Activated naive CD4-positive, alpha-beta T cell treated with anti-CD3 and anti-CD28 coated beads for 36 hours (primary cell): ENCODE results near the gene ADGRV1. TPM values are rescaled to one million over a fixed set of nuclear protein-coding genes. Genes with fewer than 3 reads are reported as not detected.

ENCODE experiments used
- CTCF ChIA-PET: fragments of 350-600 bp; sonication (Branson Sonifier 250); formaldehyde crosslinking; loops from one replicate; lab custom pipeline; 2021; ENCODE audit warnings: antibody characterized with exemption; lab: Charles Lee
- DNase-seq: peaks from one replicate; pipeline ENCODE4 v3.0.0-alpha.2; 2020
- H3K27ac Mint-ChIP-seq: one replicate; pipeline ENCODE4 v1.8.0; 2021; ENCODE audit warnings: mild to moderate bottlenecking, mixed read lengths
- H3K27me3 Mint-ChIP-seq: one replicate; pipeline ENCODE4 v1.8.0; 2021; ENCODE audit warnings: low read depth, mixed read lengths
- H3K36me3 Mint-ChIP-seq: one replicate; pipeline ENCODE4 v1.8.0; 2021; ENCODE audit warnings: low read depth, mixed read lengths
- H3K4me1 Mint-ChIP-seq: one replicate; pipeline ENCODE4 v1.8.0; 2021; ENCODE audit warnings: low read depth, mixed read lengths
- H3K4me3 Mint-ChIP-seq: one replicate; pipeline ENCODE4 v1.8.0; 2021; ENCODE audit warnings: mild to moderate bottlenecking, moderate library complexity, mixed read lengths
- H3K9me3 Mint-ChIP-seq: one replicate; pipeline ENCODE4 v1.8.0; 2021; ENCODE audit warnings: mixed read lengths
- intact Hi-C: fragments of 100-400 bp; cut with micrococcal nuclease; formaldehyde crosslinking; loops from one replicate; pipeline ENCODE4 v1.15.1; 2023
- total RNA-seq, 2 experiments: library from RNA; stranded (reverse); gene quantifications; one replicate each; pipeline ENCODE4 v1.2.3, GENCODE V29; 2021

ADGRV1 gene
- total RNA-seq, 2 experiments from 2014 or later, result not detected

DNA sequence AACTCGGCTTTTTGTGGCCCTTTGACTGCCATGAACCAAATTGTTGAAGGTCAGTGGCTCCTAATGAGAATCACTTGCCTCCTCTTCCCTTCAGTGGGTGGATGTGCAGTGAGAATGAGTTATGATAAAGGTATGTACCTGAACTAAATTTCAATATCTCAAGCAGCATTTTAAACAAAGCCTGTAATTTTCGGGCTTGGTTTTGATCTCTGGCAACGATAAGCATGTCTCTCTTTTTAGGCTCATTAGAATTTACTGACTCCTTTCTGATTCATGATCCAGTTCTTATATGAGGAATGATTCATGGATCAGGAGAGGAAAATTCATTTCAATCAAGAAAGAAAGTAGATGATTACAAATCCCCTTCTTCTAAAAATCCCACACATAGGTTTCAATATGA lies 519.0 kb downstream of the ADGRV1 start:
- Mint-ChIP-seq H3K4me1 (peaks cover 19% of the 10 kb centered on the region), H3K9me3 (no peaks in the 10 kb centered on the region), H3K27ac (no peak overlapping the region), H3K36me3 (no peaks in the 10 kb centered on the region), H3K4me3 (no peak overlapping the region), H3K27me3 (peaks cover 16% of the 10 kb centered on the region)
- CTCF ChIA-PET, result no interaction called here
- no peak for DNase-seq
- intact Hi-C loops, result loop anchor here (5.0 kb wide), 2 partner anchors 85 to 135 kb away; no protein-coding TSS in a partner anchor

DNA sequence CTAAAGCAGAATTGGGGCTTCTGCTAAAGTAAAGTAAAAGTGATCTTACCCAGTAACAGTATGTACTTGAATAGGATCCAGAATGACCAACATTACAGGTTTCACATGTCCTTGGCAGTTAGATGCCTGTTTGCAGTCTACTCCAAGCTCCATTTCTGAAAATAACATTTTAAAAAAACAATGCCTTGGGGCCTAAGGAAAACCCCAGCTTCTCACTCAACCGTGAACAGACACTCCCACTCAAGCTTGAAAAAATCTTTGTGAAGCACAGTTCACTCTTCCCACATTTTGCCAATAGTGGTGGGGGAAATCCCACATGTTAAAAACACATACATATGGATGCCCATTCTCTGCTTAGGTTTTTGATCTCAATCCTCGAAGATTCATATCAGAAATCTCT lies 520.4 kb downstream of the ADGRV1 start:
- intact Hi-C loops, result loop anchor here (1.0 to 5.0 kb wide), 3 partner anchors 20 to 137 kb away; no protein-coding TSS in a partner anchor
- H3K27me3 Mint-ChIP-seq, result peaks cover 17% of the 10 kb centered on the region
- peak; percentile 19 for DNase-seq
- CTCF ChIA-PET, result interaction anchor here (0.6 to 1.1 kb wide), 2 partner anchors 10 to 21 kb away, joined by 3 read pairs; no protein-coding TSS in a partner anchor
- no peak overlapping the region for H3K4me3 Mint-ChIP-seq
- H3K36me3 Mint-ChIP-seq, result no peaks in the 10 kb centered on the region
- peaks cover 19% of the 10 kb centered on the region for H3K4me1 Mint-ChIP-seq
- no peaks in the 10 kb centered on the region for H3K9me3 Mint-ChIP-seq
- no peak overlapping the region for H3K27ac Mint-ChIP-seq

DNA sequence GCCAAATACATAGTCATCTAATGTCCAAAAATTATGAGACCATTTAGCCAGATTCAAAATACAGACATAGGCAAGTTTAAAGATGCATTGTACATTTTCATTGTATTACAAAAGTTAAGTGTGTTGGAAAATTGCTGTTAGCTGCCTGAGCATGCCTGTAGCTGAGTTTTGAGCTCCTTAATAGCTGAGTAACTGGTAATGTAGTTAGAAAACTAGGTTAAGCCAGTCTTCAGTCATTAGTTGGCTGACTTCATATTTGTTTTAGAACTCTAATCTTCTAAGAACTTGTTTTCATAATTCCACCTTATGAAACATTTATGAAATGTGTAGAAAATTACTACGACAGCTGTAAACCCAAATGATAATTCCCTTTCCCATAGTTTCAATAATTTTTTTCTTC lies 531.2 kb downstream of the ADGRV1 start:
- no peak for DNase-seq
- H3K27me3 Mint-ChIP-seq, result peaks cover 3% of the 10 kb centered on the region
- H3K27ac Mint-ChIP-seq, result no peak overlapping the region
- CTCF ChIA-PET, result interaction anchor here (0.6 kb wide), 1 partner anchor 158 kb away, joined by 3 read pairs; no protein-coding TSS in a partner anchor
- H3K9me3 Mint-ChIP-seq, result no peaks in the 10 kb centered on the region
- H3K4me3 Mint-ChIP-seq, result no peak overlapping the region
- H3K4me1 Mint-ChIP-seq, result no peaks in the 10 kb centered on the region
- intact Hi-C loops, result no loop called here
- H3K36me3 Mint-ChIP-seq, result no peaks in the 10 kb centered on the region

DNA sequence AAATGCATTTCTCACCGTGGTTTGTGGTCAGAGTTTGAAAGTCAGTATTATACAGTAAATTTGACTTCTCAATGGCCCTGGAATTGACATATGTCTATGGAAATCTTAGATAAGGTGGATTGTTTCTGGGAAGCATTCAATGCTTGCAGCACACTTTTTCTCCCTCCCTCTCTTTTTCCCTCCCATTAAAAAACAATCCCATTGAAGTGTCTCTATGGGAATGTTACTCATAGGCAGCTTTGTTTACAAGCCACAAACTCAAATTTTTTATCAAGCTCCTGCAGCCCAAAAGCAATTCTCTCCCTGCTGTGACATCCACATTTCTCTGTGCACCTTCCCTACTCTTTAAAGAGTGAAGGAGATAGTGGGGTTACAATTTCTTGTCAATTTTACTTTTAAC lies 532.4 kb downstream of the ADGRV1 start:
- CTCF ChIA-PET, result no interaction called here
- H3K4me1 Mint-ChIP-seq, result no peaks in the 10 kb centered on the region
- H3K4me3 Mint-ChIP-seq, result no peak overlapping the region
- no peak overlapping the region for H3K27ac Mint-ChIP-seq
- no peaks in the 10 kb centered on the region for H3K36me3 Mint-ChIP-seq
- DNase-seq, result no peak
- no peaks in the 10 kb centered on the region for H3K9me3 Mint-ChIP-seq
- intact Hi-C loops, result no loop called here
- H3K27me3 Mint-ChIP-seq, result peaks cover 2% of the 10 kb centered on the region

DNA sequence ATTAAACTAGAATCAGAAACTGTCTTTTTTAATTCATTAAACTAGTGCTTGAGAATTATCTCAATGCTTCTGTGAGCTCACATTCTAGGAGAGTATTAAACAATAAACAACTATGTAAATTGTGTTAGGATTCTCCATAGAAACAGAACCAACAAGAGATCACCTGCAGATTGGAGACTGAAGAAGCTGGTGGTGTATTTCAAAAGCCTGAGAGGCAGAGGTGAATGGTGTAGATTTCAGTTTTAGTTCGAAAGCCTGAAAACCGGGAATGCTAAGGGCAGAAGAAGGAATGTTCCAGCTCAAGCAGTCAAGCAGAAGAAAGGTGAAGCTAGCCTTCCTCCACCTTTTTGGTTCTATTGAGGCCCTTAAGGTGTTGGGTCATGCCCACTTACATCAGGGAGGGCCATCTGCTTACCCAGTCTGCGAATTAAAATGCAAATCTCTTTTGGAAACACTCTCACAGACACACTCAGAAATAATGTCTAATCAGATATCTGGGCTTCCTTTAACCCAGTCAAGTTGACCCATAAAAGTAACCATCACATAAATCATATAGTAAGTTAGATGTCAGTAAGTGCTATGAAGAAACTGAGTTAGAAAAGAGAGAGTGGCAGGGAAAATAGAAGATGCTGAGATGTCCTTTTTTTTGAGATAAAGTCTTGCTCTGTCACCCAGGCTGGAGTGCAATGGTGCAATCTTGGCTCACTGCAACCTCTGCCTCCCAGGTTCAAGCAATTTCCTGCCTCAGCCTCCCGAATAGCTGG lies 533.1 kb downstream of the ADGRV1 start:
- DNase-seq, result no peak
- no peaks in the 10 kb centered on the region for H3K9me3 Mint-ChIP-seq
- H3K4me3 Mint-ChIP-seq, result no peak overlapping the region
- CTCF ChIA-PET, result no interaction called here
- no peak overlapping the region for H3K27ac Mint-ChIP-seq
- intact Hi-C loops, result no loop called here
- no peaks in the 10 kb centered on the region for H3K4me1 Mint-ChIP-seq
- H3K36me3 Mint-ChIP-seq, result no peaks in the 10 kb centered on the region
- H3K27me3 Mint-ChIP-seq, result peaks cover 2% of the 10 kb centered on the region

DNA sequence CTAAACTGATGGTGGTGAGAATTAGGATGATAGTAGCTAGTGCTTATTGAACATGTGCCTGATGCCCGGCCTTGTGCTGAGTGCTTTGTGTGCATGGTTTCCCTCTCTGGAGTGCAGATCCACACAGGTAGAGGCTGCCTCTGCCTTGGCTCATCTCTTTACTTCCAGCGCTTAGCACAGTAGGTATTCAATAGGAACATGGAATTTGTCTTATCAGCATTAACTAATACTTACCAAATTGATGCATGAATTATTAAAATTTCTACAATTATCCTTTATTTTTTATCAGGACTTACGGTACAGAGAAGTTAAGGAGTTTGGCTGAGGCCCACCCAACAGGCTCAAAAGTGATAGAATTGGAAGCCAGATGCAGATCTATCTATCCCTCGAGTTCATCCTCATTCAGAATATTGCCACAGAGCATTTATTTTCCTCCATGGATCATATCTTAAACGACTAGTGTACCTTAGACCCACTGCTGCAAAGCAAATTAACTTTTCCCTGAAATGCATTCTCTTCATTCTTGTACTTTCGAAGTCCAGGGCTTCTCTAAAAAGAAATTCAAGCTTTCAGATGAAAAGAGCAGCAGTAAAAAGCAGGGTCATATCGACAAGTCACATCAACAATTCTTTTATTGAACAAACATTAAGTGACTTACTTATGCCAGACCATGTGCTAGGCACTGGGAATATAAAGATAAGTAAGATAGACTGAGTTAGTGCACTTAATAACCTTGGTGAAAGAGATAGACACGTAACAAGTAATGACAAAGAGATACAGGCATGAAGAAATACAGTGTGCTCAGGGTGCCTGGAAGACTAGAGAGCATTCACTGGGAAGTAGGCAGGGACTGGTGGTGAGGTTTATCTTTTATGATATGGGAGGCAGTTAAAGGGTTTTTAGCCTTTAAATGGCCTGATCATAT lies 534.5 kb downstream of the ADGRV1 start:
- no peaks in the 10 kb centered on the region for H3K9me3 Mint-ChIP-seq
- CTCF ChIA-PET, result interaction anchor here (2.9 kb wide), 1 partner anchor 292 kb away, joined by 21 read pairs; no protein-coding TSS in a partner anchor
- H3K4me1 Mint-ChIP-seq, result no peaks in the 10 kb centered on the region
- intact Hi-C loops, result no loop called here
- no peak for DNase-seq
- no peak overlapping the region for H3K27ac Mint-ChIP-seq
- H3K36me3 Mint-ChIP-seq, result no peaks in the 10 kb centered on the region
- H3K4me3 Mint-ChIP-seq, result no peak overlapping the region
- H3K27me3 Mint-ChIP-seq, result peaks cover 2% of the 10 kb centered on the region

DNA sequence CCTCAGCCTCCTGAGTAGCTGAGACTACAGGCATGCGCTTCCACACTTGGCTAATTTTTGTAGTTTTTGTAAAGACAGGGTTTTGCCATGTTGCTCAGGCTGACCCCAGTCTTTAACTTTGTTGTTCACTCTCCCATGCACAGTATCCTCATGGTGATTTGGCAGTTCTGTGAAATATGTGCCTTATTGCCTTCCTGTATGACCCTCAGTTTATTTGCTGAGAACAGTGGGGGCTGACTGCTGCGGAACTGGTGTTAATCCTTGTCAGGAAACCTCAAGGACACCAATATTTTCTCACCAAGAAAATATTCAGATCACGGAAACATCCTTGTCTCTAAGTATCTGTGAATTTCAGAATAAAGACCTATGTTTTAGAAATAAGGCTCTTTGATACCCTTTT lies 536.7 kb downstream of the ADGRV1 start:
- intact Hi-C loops, result no loop called here
- H3K9me3 Mint-ChIP-seq, result no peaks in the 10 kb centered on the region
- H3K4me1 Mint-ChIP-seq, result no peaks in the 10 kb centered on the region
- H3K27ac Mint-ChIP-seq, result no peak overlapping the region
- H3K4me3 Mint-ChIP-seq, result no peak overlapping the region
- no peaks in the 10 kb centered on the region for H3K36me3 Mint-ChIP-seq
- CTCF ChIA-PET, result interaction anchor here (2.9 kb wide), 1 partner anchor 290 kb away, joined by 21 read pairs; no protein-coding TSS in a partner anchor
- DNase-seq, result no peak
- H3K27me3 Mint-ChIP-seq, result peaks cover 2% of the 10 kb centered on the region

DNA sequence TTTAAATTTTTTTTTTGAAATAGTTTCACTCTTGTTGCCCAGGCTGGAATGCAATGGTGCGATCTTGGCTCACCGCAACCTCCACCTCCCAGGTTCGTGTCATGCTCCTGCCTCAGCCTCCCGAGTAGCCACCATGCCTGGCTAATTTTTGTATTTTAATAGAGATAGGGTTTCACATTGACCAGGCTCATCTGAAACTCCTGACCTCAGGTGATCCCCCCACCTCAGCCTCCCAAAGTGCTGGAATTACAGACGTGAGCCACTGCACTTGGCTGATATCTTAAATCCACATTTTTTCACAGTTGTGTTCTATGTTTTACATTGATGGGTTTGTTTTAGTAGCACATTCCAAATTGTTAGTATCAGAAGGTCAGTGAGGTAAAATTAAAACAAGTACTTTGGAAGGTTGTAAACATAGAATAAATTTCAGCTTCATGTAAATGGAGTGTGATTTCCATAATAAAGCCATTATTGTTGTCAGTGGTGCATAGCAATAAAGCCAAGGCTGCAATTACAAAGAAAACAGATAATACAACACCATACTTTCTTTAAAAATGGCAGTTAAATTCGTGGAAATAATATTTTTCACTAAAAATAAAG lies 537.3 kb downstream of the ADGRV1 start:
- no peak overlapping the region for H3K4me3 Mint-ChIP-seq
- H3K9me3 Mint-ChIP-seq, result no peaks in the 10 kb centered on the region
- CTCF ChIA-PET, result interaction anchor here (2.9 kb wide), 1 partner anchor 289 kb away, joined by 21 read pairs; no protein-coding TSS in a partner anchor
- peaks cover 2% of the 10 kb centered on the region for H3K27me3 Mint-ChIP-seq
- intact Hi-C loops, result no loop called here
- no peak for DNase-seq
- no peak overlapping the region for H3K27ac Mint-ChIP-seq
- H3K4me1 Mint-ChIP-seq, result no peaks in the 10 kb centered on the region
- no peaks in the 10 kb centered on the region for H3K36me3 Mint-ChIP-seq

DNA sequence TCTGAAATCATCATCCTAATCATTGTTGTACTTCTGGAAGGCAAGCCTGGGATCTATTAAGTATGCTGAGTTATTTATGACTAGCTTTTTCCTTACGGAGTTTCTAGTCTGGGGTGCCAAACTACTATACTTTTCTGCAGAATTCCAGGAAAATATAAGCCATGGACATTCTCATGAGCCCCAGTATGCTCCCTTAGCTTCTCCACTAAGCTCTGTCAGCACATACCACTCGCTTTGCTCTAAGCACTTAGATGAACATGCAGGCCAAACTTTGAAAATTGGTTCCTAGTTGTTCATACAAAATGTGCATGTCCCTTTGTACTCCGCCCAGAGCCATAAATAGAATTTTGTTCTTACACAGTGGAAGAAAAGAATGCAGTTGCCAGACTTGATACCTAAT lies 539.9 kb downstream of the ADGRV1 start:
- Mint-ChIP-seq H3K27me3 (peaks cover 4% of the 10 kb centered on the region), H3K27ac (no peak overlapping the region), H3K9me3 (no peaks in the 10 kb centered on the region), H3K4me1 (no peaks in the 10 kb centered on the region), H3K4me3 (no peak overlapping the region), H3K36me3 (no peaks in the 10 kb centered on the region)
- no peak for DNase-seq
- intact Hi-C loops, result no loop called here
- CTCF ChIA-PET, result interaction anchor here (1.1 to 1.6 kb wide), 3 partner anchors 166 to 321 kb away, joined by 4 to 6 read pairs (median 5); no protein-coding TSS in a partner anchor

DNA sequence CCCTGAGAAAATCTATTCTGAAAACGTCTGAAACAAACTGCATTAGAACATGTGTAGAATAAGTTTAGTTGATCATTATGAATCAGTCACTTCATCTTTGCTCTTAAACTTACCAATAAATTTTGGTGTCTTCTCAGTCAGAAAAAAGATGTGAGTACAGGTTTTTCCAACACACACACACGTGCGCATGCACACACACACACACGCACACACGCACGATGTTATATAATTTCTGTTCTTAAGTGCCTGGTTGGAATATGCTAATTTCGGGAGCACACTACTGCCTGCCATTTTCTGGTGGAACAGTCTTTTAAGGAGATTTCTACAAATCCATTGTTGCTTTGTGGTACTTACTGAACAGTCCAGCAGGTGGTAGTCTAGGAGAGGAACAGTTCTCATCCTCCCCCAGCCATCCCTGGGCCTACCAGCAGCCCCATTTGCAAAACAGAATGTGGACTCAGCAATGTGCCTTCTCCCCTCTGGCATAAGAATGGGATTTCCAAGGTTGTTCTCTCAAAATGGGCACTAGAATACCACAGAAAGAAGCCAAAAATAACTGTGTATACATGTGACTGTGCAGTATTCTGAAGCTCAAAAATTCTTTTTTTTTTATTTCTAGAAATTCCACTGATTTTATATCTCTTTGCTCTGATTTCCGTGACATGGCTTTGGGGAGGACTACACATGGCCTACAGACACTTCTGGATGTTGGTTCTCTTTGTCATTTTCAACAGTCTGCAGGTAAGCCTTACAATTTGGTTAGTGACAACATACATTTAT lies 543.2 kb downstream of the ADGRV1 start:
- peaks cover 2% of the 10 kb centered on the region for H3K27me3 Mint-ChIP-seq
- peak; percentile 70 for DNase-seq
- H3K4me3 Mint-ChIP-seq, result no peak overlapping the region
- intact Hi-C loops, result loop anchor here (1.0 to 2.0 kb wide), 6 partner anchors 117 to 318 kb away; no protein-coding TSS in a partner anchor
- no peak overlapping the region for H3K27ac Mint-ChIP-seq
- CTCF ChIA-PET, result interaction anchor here (0.6 to 4.1 kb wide), 10 partner anchors 26 to 342 kb away, joined by 3 to 30 read pairs (median 4); no protein-coding TSS in a partner anchor
- no peaks in the 10 kb centered on the region for H3K4me1 Mint-ChIP-seq
- H3K36me3 Mint-ChIP-seq, result no peaks in the 10 kb centered on the region
- no peaks in the 10 kb centered on the region for H3K9me3 Mint-ChIP-seq

DNA sequence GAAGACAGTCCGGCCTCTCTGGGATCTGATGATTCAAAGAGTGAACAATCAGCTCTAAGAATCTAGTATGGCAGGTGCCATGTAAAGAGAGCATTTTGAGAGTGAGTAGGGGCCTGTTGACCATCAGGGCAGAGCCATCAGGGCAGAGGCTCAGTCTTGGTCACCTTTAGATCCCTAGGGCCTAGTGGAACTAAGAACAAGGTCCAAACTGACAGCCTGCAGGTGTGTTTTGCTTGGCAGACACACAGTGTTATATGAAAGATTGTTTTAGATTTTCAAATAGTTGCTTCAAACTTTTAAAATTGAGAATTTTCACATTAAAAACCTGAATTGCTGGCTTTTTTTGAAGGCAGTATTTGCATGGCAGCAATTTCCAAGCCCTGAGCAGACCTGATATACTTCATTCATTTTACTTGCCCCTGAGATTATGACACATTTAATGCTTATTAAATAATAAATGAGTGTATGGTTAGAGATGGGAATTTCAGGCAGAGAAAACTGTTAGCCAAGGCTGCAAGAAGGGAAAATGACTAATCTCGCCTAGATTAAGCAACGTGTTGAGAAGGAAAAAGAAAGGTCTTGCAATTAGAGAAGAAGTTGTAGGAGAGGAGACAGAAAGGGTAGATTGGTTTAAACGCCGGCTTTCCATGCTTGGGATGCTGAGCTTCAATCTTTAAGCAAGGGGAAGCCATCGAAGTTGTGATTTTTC lies 544.9 kb downstream of the ADGRV1 start:
- no peak overlapping the region for H3K27ac Mint-ChIP-seq
- CTCF ChIA-PET, result interaction anchor here (0.6 to 4.1 kb wide), 7 partner anchors 24 to 316 kb away, joined by 3 to 30 read pairs (median 3); no protein-coding TSS in a partner anchor

More for the DNA sequence above, 544.9 kb downstream of the ADGRV1 start:
- DNase-seq, result no peak
- no peak overlapping the region for H3K4me3 Mint-ChIP-seq
- peaks cover 2% of the 10 kb centered on the region for H3K27me3 Mint-ChIP-seq
- H3K4me1 Mint-ChIP-seq, result no peaks in the 10 kb centered on the region
- intact Hi-C loops, result no loop called here
- no peaks in the 10 kb centered on the region for H3K36me3 Mint-ChIP-seq
- no peaks in the 10 kb centered on the region for H3K9me3 Mint-ChIP-seq
